Measurements from ENCODE around the gene PNPO. TPM values are rescaled to one million over a fixed set of nuclear protein-coding genes. Genes with fewer than 3 reads are reported as not detected.
"Not testable (repeated sequence)": the region's sequence is repeated elsewhere in the genome, so short reads cannot be mapped to it uniquely, and the experiment has no call there.

The PNPO gene
- total RNA-seq, 2 donors from 2014 or later = 37.3 to 55.2 TPM

- Histone ChIP-seq H3K27me3 (replicated peaks; ENCODE audit: insufficient read depth) (no peaks in the 10 kb centered on the region), H3K4me1 (replicated peaks) (no peaks in the 10 kb centered on the region), H3K9me3 (no peaks in the 10 kb centered on the region), H3K4me3 (no peak overlapping the region), H3K36me3 (peaks cover 0 to under 1% of the 10 kb centered on the region in 2 donors), H3K27ac (no peak overlapping the region)
- whole genome bisulfite sequencing = 40% methylated on average over 2 of the region's 2 CpGs
- TF ChIP-seq POLR2AphosphoS5 (IDR thresholded peaks at IDR 0.05) (no peak), POLR2A (IDR thresholded peaks at IDR 0.05) (no peak), CTCF (IDR thresholded peaks at IDR 0.05) (no peak)
- intact Hi-C loops (cut with DNase I) = no loop called here
- DNase-seq (ENCODE audit: low spot score) = no peak
These were observed 23.4 kb upstream of the PNPO start for GRCh38 chr17:47918006-47918405.

- peaks cover 0 to 6% of the 10 kb centered on the region in 2 donors for H3K36me3 ChIP-seq
- H3K27ac ChIP-seq = no peak overlapping the region
- no peaks in the 10 kb centered on the region for H3K9me3 ChIP-seq
- DNase-seq (ENCODE audit: low spot score) = no peak
- TF ChIP-seq POLR2AphosphoS5 (IDR thresholded peaks at IDR 0.05) = no peak
- TF ChIP-seq POLR2A (IDR thresholded peaks at IDR 0.05) = no peak
- no peak for TF ChIP-seq CTCF (IDR thresholded peaks at IDR 0.05)
- 95% methylated on average over 2 of the region's 2 CpGs for WGBS
- no peaks in the 10 kb centered on the region for H3K27me3 ChIP-seq (replicated peaks; ENCODE audit: insufficient read depth)
- no peak overlapping the region for H3K4me3 ChIP-seq
- intact Hi-C loops (cut with DNase I) = no loop called here
- no peaks in the 10 kb centered on the region for H3K4me1 ChIP-seq (replicated peaks)
These were observed 22.4 kb upstream of the PNPO start for GRCh38 chr17:47918991-47919390.

- 95% methylated on average over 14 of the region's 14 CpGs for WGBS
- H3K27ac ChIP-seq; H3K27me3 ChIP-seq (replicated peaks; ENCODE audit: insufficient read depth); H3K4me3 ChIP-seq; H3K4me1 ChIP-seq (replicated peaks); intact Hi-C loops (cut with DNase I); H3K9me3 ChIP-seq; DNase-seq (ENCODE audit: low spot score): not testable (repeated sequence)
- peaks cover 0 to 10% of the 10 kb centered on the region in 2 donors for H3K36me3 ChIP-seq
These were observed 21.5 kb upstream of the PNPO start for GRCh38 chr17:47919889-47920288.

GRCh38 chr17:47924785-47925677 is 16.3 kb upstream of the PNPO start:
- Histone ChIP-seq H3K27me3 (replicated peaks; ENCODE audit: insufficient read depth) (no peaks in the 10 kb centered on the region), H3K9me3 (no peaks in the 10 kb centered on the region), H3K4me1 (replicated peaks) (peaks cover 10% of the 10 kb centered on the region), H3K27ac (no peak overlapping the region), H3K4me3 (no peak overlapping the region), H3K36me3 (peaks cover 0 to 17% of the 10 kb centered on the region in 2 donors)
- 92% methylated on average over 23 of the region's 23 CpGs for WGBS
- no peak for TF ChIP-seq POLR2A (IDR thresholded peaks at IDR 0.05)
- no peak for TF ChIP-seq CTCF (IDR thresholded peaks at IDR 0.05)
- no peak for TF ChIP-seq POLR2AphosphoS5 (IDR thresholded peaks at IDR 0.05)
- intact Hi-C loops (cut with DNase I) = no loop called here
- no peak for DNase-seq (ENCODE audit: low spot score)

GRCh38 chr17:47925678-47925988 is 15.7 kb upstream of the PNPO start:
- Histone ChIP-seq H3K27ac (no peak overlapping the region), H3K4me3 (no peak overlapping the region), H3K27me3 (replicated peaks; ENCODE audit: insufficient read depth) (no peaks in the 10 kb centered on the region), H3K36me3 (peaks cover 0 to 17% of the 10 kb centered on the region in 2 donors), H3K9me3 (no peaks in the 10 kb centered on the region), H3K4me1 (replicated peaks) (peaks cover 11% of the 10 kb centered on the region)
- WGBS = 83% methylated on average over 3 of the region's 3 CpGs
- DNase-seq (ENCODE audit: low spot score) = no peak
- TF ChIP-seq POLR2A (IDR thresholded peaks at IDR 0.05) = no peak
- TF ChIP-seq POLR2AphosphoS5 (IDR thresholded peaks at IDR 0.05) = no peak
- no peak for TF ChIP-seq CTCF (IDR thresholded peaks at IDR 0.05)
- intact Hi-C loops (cut with DNase I) = no loop called here
